ENCODE results near the gene LTA4H.

LTA4H gene

DNA sequence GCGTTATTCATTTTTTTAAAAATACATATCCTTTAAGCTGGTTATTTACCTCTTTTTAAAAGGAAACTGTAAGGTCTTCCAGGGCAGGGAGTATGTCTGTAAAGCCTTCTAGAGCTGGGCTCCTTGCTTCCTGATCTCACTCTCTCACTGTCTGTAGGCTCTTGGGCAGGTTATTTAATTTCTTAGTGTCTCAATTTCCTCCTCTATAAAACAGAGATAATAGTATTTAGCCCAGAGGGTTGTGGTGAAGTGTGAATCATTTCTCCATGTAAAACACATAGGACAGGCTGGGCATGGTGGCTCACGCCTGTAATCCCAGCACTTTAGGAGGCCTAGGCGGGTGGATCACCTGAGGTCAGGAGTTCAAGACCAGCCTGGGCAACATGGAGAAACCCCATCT is 25.9 kb upstream of the LTA4H start:
- no peak for DNase-seq

DNA sequence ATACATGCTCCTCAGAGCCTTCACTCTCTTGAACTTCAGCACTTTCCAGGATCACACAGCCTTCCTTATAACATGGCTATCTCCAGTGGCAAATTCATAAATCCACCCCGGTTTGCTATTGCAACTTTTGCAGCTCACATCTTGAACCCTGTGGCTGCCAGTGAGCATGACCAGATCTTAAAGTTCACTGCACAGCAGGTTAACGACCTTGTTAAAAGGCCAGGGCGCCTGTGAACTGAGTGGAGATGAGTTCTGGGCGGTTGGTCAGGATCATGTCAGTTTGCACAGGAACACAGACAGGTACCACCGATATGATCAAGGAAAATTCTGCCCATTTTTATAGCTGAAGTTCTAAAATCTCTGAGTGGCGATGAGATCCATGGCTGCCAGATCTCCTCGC is 24.7 kb upstream of the LTA4H start:
- no peak for DNase-seq

DNA sequence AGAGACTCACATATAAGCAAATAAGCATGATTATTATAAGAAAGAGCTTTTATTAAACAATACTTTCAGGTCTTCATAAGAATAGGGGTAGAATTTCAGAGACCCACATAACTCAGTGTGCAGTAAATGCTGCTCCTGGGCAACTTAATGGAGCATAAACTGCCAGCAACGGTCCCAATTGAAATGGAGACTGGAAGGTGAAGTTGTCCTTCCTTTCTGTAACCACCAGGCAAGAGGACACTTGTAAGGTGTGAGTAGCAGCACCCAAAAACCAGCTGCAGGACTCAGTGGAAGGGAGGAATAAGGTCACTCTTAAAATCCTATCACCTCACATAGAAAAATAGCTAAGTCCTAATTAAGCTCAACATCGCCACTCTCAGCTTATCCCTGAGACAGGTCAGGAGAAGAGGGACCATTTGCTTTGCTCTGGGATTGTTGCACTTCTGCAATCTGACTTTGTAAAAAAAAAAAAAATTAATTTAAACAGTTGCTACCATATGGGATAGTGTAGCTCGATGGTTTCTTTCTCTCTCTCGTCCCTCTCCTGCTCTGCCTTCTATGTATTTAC is 22.7 kb upstream of the LTA4H start:
- no peak for DNase-seq

DNA sequence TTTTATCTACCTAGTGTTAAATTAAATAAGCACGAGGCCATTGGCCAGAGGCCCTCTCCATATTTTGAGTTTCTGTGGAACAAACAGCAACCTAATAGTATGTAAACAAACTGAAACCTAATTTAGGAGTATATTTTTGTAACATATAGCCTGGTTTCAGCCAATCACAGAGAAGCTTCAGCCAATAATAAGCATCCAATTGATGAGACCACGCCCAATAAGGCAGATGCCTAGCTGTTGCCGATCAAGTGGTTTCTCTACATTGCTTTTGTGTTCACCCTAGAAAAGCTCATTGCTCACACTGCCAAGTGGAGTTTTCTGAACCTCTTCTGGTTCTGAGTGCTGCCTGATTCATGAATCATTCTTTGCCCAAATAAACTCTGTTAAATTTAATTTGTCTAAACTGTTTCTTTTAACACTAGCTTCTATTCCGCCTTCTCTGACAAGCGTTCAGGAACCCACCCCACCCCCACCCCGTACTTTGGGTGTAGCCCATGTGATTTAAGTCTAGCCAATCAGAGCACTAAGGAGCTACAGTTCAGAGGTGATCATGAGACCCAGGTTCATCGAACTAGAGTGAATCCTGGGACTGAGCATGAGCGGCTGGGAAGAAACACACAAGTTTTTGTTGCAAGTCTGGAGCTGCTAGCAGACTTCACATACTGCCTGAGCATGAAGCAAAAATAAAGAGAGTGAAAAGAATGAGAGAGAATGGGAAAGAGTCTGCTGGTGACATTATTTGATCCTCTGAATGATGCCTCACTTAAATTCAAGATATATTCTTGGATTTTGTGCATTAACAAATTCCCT is 21.5 kb upstream of the LTA4H start:
- DNase-seq = no peak

DNA sequence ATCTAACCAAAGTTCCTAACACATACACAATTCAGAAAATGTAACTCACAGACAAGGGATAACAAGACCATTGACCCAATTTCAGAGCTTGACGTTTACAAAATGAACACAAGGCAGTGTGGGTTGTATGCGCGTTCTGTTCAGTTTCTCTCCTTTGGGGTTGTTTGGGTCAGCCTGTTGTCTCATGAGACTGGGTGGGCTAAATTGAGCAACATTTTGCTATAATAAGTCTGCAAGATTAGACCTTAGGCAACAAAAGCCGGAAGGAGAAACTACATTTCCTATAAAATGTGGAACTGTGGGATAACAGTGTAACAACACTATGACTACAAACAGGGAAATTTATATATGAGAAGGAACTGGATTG is 18.8 kb upstream of the LTA4H start:
- no peak for DNase-seq

DNA sequence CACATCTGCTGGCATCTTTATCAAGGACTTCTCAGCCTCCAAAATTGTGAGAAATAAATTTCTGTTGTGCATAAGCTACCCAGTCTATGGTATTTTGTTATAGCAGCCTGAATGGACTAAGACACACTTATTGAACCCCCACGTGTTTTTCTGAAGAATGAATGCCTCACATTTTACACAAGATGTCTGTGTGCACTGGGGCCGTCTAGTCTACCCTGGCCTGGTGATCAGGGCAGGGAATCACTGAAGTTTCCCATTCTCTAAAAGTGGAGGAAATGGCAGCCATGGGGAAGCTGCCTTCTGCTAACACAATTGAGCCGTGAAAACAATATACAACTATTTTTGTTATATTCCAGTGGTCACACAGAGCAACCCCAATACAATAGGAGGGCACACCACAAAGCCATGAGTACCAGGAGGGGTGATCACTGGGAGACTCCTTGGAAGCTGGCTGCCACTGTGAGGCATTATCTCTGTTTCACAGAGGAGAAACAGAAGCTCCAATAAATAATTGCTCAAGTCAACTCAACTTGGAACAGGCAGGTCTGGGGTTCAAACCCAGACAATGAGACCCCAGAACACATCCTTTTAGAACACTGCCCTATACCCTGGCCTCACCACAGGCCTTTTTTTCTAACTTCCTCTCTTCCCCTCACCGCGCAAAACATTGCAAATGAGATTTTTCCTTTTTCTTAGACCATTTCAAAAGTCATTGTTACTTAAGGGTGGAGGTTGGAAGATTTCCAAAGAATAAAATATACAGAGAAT is 18.3 kb upstream of the LTA4H start:
- no peak for DNase-seq

DNA sequence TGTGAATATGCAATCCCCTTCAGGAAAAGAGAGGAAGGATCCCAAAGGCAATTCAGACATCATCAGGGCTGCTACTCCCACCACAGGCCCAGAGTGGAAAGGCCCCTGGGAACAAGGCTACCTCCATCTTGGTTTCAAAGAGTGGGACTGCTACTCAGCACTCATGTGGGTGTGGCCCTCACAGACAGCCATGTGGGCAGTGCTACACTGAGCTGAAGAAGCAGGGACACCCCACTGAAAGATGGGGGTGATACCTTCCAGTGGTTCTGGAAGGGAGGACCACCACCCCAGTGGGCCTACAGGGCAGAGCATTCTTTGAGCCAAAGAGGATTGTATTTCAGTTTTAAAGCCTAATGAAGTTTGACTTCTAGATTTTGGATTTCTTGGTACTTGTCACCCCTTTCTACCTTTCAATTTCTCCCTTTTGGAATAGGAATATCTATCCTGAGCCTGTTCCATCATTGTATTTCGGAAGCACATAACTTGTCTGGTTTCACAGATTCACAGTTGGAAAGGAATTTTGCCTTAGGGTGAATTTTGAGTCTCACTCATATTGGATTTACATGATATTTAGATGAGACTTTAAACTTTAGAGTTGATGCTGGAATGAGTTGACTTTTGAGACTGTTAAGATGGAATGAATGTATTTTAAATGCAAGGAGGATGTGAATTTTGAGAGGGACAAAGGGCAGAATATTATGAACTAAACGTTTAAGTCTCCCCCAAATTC is 16.5 kb upstream of the LTA4H start:
- no peak for DNase-seq

DNA sequence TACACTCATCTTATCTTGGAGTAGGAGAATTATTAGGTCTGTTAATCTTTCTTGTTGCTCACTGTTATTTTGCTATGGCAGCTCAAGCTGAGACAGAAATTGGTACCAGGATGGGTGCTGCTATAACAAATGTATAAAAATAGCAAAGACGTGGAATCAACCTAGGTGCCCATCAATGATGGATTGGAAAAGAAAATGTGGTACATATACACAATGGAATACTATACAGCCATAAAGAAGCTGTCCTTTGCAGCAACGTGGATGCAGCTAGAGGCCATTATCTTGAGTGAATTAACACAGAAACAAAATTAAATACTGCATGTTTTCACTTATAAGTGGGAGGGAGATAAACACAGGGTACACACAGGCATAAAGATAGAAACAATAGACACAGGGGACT is 14.8 kb upstream of the LTA4H start:
- DNase-seq = no peak

DNA sequence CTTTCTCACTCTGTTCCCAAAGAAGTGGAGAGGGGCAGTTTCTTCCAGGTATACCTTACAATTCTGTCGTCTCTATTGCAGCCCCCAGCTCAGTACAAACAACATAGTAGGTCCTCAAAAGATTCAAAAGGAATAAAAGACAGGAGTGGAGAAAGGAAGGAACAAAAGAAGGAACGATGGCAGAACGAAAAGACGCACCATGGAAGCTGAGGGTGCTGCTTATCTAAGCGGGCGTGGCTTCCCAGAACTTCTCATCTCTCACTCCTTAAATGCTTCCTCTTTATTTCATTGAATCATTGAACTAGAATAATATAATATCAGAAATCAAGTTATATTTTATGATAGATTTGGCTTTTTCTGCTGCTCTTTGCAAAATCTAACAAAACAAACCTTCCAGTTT is 13.7 kb upstream of the LTA4H start:
- DNase-seq = no peak

DNA sequence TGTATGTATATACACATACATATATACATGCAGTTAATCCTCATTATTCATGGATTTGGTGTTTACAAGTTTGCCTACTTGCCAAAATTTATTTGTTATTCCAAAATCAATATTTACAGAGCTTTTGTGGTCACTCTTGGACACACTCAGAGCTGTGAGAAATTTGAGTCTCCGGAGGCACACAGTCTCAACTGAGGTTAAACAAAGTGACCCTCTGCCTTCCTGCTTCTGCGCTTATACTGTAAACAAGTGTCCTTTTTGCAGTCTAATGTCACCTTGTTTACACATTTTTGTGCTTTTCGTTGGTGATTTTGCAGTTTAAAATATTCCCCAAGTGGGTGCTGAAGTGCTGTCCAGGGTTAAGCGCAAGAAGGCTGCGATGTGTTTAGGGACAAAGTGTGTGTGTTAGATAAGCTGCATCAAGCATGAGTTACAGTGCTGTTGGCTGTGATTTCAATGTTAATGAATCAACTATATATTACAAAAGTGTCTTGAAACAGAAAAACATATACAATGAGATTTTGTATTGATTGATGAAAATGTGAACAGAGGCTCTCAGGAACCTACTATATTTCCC is 13.1 kb upstream of the LTA4H start:
- no peak for DNase-seq

DNA sequence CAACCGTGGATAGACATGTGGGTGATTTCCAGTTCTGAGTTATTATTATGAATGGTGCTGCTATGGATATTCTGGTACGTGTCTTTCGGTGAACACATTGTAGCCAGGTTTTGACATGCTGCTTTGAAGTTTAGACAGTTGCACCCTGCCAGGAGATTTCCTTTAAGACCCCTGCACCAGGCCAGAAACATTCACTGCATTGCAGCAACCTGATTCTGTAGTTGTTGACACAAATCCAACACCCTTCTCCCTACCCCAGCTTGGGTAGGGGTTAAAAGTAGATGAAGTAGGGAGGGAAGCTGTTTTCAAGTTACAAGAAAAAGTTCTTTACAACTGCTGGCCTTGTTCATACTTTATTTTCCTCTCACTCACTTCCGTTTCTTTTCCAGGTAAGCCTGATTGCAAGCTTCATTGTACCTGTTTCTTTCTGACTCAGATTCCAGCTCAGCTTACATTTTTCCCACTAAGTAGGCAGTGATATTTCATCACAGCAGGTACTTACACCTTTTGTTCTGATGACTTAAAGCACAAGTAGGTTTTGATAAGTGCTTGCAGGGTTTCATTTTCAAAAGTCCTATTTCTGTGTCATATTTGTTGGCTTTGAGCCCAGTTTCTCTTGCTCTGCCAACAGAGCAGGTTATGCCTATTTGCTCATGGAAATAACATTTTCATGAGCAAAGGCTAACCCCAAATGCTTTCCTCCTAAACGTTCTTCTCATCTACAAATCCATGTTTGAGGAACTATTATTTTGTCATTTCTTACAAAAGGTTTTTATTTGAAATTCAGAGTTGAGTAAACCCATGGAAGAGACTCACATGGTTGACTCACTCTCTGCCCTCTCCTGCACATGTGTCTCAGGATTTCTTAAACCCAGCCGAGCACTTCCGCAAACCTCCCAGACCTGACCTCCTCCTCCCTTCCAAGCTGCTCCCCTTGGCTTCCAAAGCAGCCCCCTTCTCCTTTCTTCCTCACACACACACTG is 12.1 kb upstream of the LTA4H start:
- DNase-seq = no peak

DNA sequence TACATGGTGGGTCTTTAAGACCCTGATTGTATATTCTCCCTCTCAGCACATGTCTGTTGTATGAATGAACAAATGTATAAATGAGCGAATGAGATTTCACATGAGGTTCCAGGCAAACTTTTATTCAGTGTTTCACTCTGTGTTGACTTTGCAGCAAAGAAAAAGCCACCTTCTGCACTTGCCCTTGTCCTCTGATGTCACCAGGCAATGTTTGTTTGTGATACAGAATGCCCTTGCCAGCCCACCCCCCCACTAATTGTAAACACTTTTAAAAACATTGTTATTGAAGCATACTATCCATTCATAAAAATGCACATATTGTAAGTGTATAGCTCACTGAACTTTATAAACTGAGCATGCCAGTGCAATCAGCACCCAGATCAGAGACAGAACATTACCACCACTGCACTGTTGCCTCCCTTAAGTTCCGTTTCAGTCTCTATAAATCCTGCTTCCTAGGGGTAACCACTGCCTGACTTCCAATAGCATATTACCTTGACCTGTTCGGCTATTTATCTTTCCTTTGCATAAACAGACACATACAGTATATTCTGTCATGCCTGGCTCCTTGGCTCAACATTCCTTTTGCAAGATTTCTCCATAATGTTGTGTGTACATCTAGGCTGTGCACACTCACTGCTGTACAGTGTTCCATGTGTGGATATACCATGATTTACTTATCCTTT is 11.3 kb upstream of the LTA4H start:
- DNase-seq = no peak

DNA sequence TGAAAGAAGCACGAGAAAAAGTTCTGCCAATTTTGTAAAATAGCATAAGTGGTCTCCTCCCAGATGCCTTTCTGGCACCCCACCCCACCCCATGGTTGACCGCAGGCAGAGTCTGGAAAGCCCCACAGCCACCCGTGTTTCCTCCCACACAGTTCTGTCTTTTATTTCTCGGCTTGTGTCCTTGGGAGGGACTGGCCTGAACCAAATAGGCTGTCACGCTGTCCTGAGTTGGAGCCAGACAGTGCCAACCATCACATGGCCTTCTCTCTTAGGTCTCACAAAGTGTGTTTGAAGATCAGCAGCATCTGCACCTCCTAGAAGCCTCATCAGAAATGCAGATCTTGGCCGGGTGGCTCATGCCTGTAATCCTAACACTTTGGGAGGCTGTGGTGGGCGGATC is 10.2 kb upstream of the LTA4H start:
- DNase-seq = no peak

DNA sequence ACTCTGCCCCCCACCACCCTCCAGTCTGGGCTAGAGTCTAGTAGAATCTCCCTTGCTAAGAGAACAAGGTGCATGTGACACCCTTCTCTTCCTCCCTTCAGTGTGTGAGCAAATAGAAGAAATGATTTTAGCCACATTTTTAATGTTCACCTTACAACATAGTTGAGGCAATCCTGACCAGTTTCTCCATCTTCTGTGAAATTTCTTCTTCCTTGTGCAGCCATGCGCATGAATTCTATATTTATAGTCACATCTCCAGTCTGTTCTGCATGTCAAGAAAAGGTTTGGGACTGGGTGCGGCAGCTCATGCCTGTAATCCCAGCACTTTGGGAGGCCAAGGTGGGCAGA is 9.5 kb upstream of the LTA4H start:
- no peak for DNase-seq

DNA sequence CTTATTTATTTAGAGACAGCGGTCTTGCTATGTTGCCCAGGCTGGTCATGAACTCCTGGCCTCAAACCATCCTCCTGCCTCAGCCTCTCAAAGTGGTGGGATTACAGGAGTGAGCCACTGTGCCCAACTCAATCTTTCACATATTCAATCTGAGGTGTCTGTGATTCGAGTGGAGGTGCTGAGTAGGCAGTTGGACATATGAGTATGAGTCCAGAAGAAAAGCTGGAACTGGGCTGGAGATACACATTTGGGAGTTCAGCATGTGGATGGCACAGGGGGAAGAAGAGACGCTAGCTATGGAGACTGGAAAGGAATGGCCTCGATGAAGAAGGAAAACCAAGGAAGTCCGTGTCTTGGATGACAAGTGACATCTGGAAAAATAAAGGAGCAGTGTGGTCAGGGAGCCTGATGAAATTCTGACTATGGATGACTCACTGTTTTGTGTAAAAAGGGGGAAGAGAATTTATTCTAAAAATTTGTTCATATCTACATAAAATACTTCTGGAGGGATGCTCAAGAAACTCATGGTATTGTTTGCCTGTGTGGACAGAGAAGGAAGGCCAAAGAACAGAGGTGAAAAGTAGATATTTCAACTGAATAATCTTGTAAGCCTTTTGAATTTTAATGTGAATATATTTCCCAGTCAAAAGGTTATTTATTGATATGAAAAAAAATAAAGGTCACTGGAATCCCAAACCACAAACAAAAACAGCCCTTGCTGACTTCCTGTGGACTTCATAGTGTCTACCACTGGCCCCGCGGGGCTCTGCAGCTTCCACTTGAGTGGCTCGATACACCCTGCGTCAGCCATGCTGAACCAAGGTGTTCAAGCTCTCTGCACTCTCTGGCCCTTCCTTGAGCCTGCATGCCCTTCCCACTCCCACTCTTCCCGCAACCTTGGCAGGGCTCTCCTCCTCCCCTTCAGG is 8.9 kb upstream of the LTA4H start:
- no peak for DNase-seq

DNA sequence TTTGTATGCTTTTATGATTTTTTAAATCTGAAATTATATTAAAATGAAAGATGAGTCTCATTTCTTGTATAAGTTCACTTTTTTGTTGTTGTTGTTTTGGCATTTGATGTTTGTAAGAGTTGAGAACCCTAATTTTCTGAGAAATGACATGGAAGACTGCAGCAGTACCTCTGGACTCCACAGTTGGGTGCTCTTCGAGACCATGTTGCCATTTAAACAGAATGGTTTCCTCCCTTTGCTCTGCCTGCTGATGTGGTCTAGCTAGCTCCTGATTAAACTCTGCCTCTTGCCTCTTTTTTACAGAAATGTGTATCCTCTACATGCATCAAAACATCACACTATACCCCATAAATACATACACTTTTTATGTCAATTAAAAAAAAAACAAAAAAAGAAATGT is 5.8 kb upstream of the LTA4H start:
- DNase-seq = no peak

DNA sequence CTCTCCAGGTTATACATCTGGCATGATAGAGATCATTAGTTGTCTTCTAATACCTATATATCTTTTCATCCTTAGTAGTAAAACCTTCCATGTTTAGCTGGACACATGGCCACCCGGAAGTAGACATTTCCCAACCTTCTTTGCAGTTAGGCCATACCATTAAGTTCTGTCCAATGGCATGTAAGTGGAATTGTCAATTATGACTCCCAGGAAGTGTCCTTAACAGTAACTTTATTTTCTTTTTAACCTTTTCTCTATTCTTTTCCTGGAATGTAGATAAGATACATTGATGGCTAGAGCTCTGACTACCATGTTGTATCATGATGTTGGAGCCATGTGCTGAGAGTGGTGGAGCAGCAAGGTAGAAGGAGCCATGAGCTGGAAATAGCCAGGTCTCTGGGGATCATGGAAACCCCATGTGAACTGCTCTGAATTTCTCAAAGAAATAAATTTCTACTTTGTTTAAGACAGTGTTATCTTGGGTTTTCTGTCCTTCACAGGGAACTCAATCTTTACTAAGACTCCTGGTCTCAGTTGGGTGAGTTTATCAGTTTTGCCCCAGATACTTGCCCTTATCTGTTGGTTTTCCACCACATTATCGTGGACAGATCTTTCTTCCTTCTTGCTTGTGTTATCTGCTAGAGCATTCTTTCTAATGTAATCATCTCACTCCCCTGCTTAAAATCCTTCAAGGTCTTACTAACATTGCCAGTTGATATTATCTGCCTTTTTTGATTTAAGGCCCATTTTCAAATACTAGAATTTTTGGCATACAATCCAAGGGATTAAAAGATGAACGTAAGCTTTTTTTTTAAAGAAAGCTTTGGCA is 5.1 kb upstream of the LTA4H start:
- no peak for DNase-seq

DNA sequence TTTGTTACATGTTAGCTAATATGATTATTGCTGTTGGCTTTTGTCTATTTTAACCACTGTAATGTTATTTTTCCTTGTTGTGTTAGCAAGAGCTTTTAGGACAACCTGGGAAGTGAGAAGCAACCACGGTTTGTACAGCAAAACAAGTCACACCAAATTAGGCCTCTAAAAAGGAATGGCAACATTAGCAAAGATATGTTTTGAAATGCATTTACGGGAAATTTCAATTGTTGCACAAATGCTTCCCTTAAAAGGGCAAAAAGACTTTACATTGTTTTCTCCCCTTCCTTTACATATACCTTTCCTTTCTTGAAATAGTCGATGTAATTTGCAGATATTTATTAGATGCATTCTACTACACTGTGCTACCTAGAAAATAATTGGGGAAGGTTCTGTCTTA is 4.1 kb upstream of the LTA4H start:
- DNase-seq = no peak

Measured in right kidney (tissue), 1 donor.